HuH-7.5 (cell line): ENCODE measurements around the gene MTFR1L.

Experiments
- DNase-seq: peaks from one replicate; pipeline ENCODE4 v3.0.0; 2011; ENCODE audit warnings: low spot score

The MTFR1L gene

GRCh38 chr1:25808481-25809244, 11.1 kb upstream of the MTFR1L start:
- DNase-seq, result no peak

- DNase-seq, result no peak
These were observed 10.3 kb upstream of the MTFR1L start for GRCh38 chr1:25809283-25809926.

GRCh38 chr1:25809929-25810328, 9.8 kb upstream of the MTFR1L start:
- no peak for DNase-seq

GRCh38 chr1:25810341-25811299, 9.1 kb upstream of the MTFR1L start:
- peak; percentile 81 for DNase-seq

GRCh38 chr1:25811384-25812082, 8.2 kb upstream of the MTFR1L start:
- DNase-seq, result no peak

- no peak for DNase-seq
These were observed 6.6 kb upstream of the MTFR1L start for GRCh38 chr1:25813071-25813733.

- DNase-seq, result no peak
These were observed 5.9 kb upstream of the MTFR1L start for GRCh38 chr1:25813734-25814471.

- no peak for DNase-seq
These were observed 5.1 kb upstream of the MTFR1L start for GRCh38 chr1:25814549-25815087.

GRCh38 chr1:25815208-25816111, 4.3 kb upstream of the MTFR1L start:
- DNase-seq, result no peak

- no peak for DNase-seq
These were observed 3.5 kb upstream of the MTFR1L start for GRCh38 chr1:25816112-25816718.

GRCh38 chr1:25817840-25818501, 1.8 kb upstream of the MTFR1L start:
- no peak for DNase-seq

- no peak for DNase-seq
These were observed 1.2 kb upstream of the MTFR1L start for GRCh38 chr1:25818569-25818968.

GRCh38 chr1:25820247-25821111, 725 bp downstream of the MTFR1L start:
- peak; percentile 84 for DNase-seq

- no peak for DNase-seq
These were observed 1.3 kb downstream of the MTFR1L start for GRCh38 chr1:25821112-25821476.

GRCh38 chr1:25821630-25822091, 1.9 kb downstream of the MTFR1L start:
- DNase-seq, result no peak

- DNase-seq, result no peak
These were observed 5.9 kb downstream of the MTFR1L start for GRCh38 chr1:25825605-25826004.

GRCh38 chr1:25826571-25826970, 6.8 kb downstream of the MTFR1L start:
- no peak for DNase-seq
